T-helper 1 cell treated with Interleukin-12 subunit alpha and Interleukin-12 subunit beta and Interleukin-4 antibody, amounts not matched to agents 30 ng/mL and 1 ng/mL, for 36 hours (primary cell): ENCODE results near the gene CSRP1. TPM values are rescaled to one million over a fixed set of nuclear protein-coding genes. Genes with fewer than 3 reads are reported as not detected.

ENCODE experiments used
- intact Hi-C: fragments of 100-400 bp; cut with micrococcal nuclease; formaldehyde crosslinking; loops from one replicate; pipeline ENCODE4 v1.15.1; 2024
- total RNA-seq: library from RNA; stranded (reverse); gene quantifications from 2 replicates; pipeline ENCODE4 v1.2.3, GENCODE V29; 2022

The CSRP1 gene
- total RNA-seq, 1 donor from 2014 or later: 77.9 TPM

GRCh38 chr1:201459775-201460174 is 47.1 kb downstream of the CSRP1 start:
- intact Hi-C loops: no loop called here

GRCh38 chr1:201459052-201459451 is 47.9 kb downstream of the CSRP1 start:
- intact Hi-C loops: no loop called here

GRCh38 chr1:201457508-201457960 is 49.4 kb downstream of the CSRP1 start:
- intact Hi-C loops: no loop called here

- intact Hi-C loops: no loop called here
These were observed 50.2 kb downstream of the CSRP1 start for GRCh38 chr1:201456499-201457309.

GRCh38 chr1:201455098-201455497 is 51.8 kb downstream of the CSRP1 start:
- intact Hi-C loops: no loop called here

- intact Hi-C loops: loop anchor here (1.0 kb wide), 2 partner anchors 26 to 53 kb away; partner anchors contain the start of gene CSRP1
These were observed 52.3 kb downstream of the CSRP1 start for GRCh38 chr1:201454608-201455007.

- intact Hi-C loops: no loop called here
These were observed 54.1 kb downstream of the CSRP1 start for GRCh38 chr1:201452866-201453265.

- intact Hi-C loops: no loop called here
These were observed 56.1 kb downstream of the CSRP1 start for GRCh38 chr1:201450721-201451291.

- intact Hi-C loops: loop anchor here (1.0 to 2.0 kb wide), 6 partner anchors 14 to 430 kb away; partner anchors contain the start of genes CSRP1 and PHLDA3
These were observed 57.9 kb downstream of the CSRP1 start for GRCh38 chr1:201448990-201449389.

- intact Hi-C loops: loop anchor here (1.0 to 2.0 kb wide), 6 partner anchors 13 to 429 kb away; partner anchors contain the start of genes CSRP1 and PHLDA3
These were observed 58.7 kb downstream of the CSRP1 start for GRCh38 chr1:201447903-201448871.

- intact Hi-C loops: no loop called here
These were observed 61.6 kb downstream of the CSRP1 start for GRCh38 chr1:201445310-201445709.

- intact Hi-C loops: no loop called here
These were observed 62.1 kb downstream of the CSRP1 start for GRCh38 chr1:201444792-201445191.

- intact Hi-C loops: no loop called here
These were observed 63.2 kb downstream of the CSRP1 start for GRCh38 chr1:201443747-201444146.

- intact Hi-C loops: no loop called here
These were observed 70.0 kb downstream of the CSRP1 start for GRCh38 chr1:201436969-201437368.

- intact Hi-C loops: no loop called here
These were observed 70.5 kb downstream of the CSRP1 start for GRCh38 chr1:201436393-201436792.

- intact Hi-C loops: loop anchor here (2.0 kb wide), 1 partner anchor 15 kb away; no protein-coding TSS in a partner anchor
These were observed 72.7 kb downstream of the CSRP1 start for GRCh38 chr1:201434266-201434665.

- intact Hi-C loops: loop anchor here (2.0 kb wide), 1 partner anchor 15 kb away; no protein-coding TSS in a partner anchor
These were observed 73.3 kb downstream of the CSRP1 start for GRCh38 chr1:201433609-201434008.
